GM12892 (cell line): Measurements from ENCODE around the gene PRR23E.

ENCODE experiments used
- DNase-seq: peaks from one replicate; pipeline ENCODE4 v3.0.0; 2011; ENCODE audit not compliant: insufficient read length
- FAIRE-seq: peaks from 2 replicates; lab custom pipeline; 2011; peaks lifted over from hg19 to GRCh38; lab: Jason Lieb, UNC
- POLR2A ChIP-seq: IDR thresholded peaks from 2 replicates; pipeline ENCODE4 v1.6.1; 2011; ENCODE audit warnings: low read depth, low read length, control low read depth
- POLR2AphosphoS5 ChIP-seq: IDR thresholded peaks from 2 replicates; pipeline ENCODE4 v1.6.1; 2011; ENCODE audit warnings: low read depth, low read length, control low read depth
- TAF1 ChIP-seq: IDR thresholded peaks from 2 replicates; pipeline ENCODE4 v1.6.1; 2011; ENCODE audit warnings: low read depth, mild to moderate bottlenecking, control low read depth, low read length, borderline replicate concordance

The PRR23E gene

DNA sequence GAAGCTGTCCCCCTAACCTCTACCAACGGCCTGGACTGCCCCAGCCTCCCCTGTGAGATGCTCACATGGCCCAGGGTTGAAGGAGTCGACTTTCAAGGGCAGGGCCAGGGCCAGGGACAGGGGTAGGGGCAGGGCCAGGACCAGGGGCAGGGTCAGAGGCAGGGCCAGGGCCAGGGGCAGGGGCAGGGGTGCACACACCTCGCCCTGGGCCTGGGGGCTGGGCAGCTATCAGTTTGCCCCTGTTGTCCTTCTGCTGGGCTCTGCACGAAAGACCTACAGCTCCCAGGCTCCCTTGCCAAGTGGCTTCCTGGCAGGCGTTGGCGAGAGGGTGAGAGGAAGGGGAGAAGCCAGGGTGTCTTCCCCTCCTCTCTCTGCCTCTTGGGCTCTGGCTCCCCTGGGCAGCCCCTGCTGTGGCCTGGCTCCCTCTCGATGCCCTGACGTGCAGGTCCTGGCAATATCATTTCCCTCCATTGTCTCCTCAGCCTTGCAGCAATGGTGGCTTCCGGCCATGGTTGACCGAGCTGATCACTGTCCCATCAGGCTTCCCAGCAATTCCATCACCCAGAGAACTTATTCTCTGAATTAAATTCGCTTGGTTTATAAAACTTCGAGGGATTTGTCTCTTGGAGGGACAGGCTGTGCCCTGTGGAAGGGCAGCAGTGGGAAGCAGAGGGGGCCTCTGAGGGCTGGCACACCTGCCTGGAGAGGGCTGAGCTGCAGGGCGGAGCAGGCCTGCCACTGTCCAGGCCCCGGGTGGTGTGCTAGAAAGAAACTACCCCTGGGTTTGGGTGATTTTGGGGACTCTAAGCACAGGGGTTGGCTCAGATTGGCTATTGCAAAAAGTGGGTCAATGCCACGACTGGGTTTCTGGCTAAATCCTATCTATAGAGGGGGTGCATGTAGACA lies 13.9 kb downstream of the PRR23E start:
- FAIRE-seq (no peak), DNase-seq (no peak)
- TF ChIP-seq POLR2AphosphoS5 (no peak), POLR2A (no peak), TAF1 (no peak)

DNA sequence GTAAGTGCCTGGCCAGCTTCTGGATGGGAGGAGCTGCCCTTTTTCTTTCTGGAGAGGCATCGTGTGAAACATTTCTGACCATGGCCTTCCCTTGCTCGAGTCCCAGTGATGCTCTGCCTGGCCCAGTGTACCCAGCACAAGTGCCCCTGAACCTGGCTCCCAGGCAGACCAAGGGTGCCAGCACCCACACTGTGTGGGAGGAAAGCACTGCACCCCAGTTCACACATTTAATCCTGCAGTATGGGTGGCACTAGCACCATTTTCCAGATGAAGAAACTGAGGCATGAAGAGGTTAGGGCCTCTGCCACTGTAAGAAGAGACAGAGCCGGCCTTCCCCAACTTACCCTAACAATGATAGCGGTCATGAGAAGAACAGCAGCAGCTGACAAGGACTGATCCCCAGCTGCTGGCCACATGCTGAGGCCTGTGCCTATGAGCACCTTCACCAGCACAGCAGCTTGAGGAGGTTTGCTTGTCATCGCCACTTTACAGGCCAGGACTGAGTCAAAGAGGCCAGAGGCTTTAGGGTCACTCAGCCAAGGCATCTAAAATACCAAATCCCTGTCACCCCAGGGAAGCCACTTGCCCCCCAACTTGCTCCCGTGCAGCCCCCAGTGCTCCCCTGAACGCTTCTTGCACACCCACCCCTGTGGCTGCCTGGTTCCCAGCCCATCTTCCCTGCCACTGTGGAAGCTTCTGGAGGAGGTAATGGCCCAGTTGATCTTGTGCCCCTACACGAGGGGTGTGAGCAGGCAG lies 15.0 kb downstream of the PRR23E start:
- FAIRE-seq (no peak), DNase-seq (no peak)
- TF ChIP-seq TAF1 (no peak), POLR2AphosphoS5 (no peak), POLR2A (no peak)

DNA sequence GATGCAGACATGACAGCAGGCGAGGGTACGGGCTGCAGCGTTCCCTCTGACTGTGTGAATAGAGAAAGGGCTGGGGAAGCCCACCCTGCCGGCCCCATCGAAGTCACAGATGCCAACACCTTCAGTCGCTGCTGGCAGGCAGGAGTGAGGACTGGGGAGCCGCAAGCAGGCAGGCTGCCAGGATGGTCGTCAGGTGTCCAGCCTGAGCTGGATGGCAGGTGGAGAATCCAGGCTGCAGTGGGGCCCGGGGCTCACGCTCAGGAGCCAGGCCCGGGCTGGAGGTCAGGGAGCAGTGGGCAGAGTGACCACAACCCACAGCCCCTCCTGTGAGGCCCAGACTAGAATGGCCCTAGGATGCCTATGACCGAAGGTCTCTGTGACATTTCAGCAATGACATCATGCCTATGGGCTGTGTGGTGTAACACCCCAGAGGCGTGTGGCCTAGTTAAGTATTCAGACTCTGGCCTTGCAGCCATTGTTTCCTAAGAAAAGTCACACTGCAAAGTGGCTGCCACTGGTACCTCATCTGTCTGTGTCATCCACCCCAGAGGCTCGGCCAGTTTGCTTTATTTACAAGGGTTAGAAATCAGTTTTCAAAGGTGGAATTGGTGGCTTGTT lies 15.7 kb downstream of the PRR23E start:
- DNase-seq = no peak
- no peak for FAIRE-seq

DNA sequence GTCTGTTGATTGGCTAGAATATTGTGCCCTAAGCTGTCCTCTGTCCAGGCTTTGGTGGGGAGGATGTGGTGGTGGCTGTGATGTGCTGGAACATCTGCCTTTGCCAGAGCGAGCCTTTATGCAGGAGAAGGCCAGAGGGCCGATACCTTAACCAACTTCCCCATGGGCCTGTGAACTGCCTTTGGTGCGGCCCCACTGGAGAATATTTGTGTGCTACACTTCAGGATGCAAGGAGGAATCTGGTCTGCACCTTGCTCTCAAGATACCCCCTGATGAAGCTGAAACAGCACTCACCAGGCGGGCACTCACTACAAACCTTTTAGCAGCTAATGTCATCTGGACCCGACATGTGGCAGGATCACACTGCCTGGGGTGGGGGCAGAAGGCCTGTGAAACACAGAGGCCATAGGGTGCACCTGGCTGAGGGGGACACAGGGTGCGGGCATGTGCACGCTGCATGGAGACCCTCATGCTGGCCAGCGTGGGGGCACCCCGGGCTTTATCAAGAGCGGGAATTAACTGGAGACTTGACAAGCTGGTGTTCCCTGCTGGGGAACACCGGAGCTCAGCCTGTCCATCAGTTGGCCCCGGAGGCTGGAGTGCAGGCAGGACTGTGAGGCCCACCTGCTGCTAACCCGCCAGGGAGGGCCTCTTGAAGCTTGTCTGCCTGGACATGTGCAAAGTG lies 16.4 kb downstream of the PRR23E start:
- DNase-seq (no peak), FAIRE-seq (no peak)
- TF ChIP-seq TAF1 = no peak
- TF ChIP-seq POLR2A = no peak
- TF ChIP-seq POLR2AphosphoS5 = no peak

More for the DNA sequence above, 15.7 kb downstream of the PRR23E start:
- TF ChIP-seq POLR2A (no peak), POLR2AphosphoS5 (no peak), TAF1 (no peak)

DNA sequence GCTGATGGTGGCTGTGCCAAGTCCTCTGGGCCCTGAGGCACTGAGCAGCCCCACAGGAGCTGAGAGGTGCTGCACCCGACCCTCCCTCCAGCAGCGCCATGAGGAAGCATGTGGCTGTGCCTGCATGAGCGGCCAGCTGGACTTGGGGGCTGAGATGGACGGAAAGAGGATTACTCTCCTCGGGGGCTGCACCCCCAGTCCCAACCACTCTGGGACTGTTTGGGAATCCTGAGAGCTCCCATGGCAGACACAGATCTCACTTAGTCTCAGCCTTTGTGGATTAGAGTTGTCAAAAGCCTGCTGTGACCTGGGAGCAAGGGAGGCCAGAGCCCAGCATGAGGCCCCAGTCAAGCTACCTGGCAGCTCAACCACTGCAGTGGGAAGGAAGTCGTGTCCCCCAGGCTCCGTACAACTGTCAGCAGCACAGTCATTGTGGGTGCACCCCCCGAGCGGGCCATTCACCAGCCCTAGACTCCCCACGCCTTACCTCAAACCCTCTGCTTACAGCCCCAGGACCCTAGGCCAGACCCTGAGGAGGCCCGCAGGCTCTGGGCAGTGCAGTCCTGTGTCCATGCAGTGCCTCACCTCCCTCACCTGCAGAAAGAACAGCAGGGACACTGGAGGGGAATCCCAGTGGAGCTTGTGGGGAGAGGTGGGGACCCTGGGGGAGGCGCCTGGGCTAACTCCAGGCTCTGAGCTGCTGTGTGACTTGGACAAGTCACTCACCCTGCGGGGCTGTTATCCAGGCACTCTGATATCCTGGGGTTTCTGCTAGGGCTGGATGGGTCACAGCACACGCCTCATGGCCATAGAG lies 17.1 kb downstream of the PRR23E start:
- DNase-seq (no peak), FAIRE-seq (no peak)
- no peak for TF ChIP-seq TAF1
- no peak for TF ChIP-seq POLR2A
- no peak for TF ChIP-seq POLR2AphosphoS5

DNA sequence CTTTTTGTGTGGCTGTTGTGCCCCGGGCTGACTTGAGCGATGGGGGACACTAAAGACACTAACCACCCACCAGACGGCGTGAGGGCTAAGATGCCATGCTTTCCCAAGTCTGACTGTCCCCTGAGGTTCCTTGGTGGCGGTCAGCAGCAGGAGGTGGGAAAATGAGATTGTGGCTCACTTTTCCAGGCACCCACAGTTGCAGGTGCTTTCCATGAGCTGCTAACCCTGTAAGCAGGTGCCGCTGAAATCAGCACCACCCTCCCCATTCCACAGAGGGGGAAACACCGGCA lies 17.7 kb downstream of the PRR23E start:
- DNase-seq (no peak), FAIRE-seq (no peak)
- no peak for TF ChIP-seq POLR2A
- TF ChIP-seq TAF1 = no peak
- no peak for TF ChIP-seq POLR2AphosphoS5

DNA sequence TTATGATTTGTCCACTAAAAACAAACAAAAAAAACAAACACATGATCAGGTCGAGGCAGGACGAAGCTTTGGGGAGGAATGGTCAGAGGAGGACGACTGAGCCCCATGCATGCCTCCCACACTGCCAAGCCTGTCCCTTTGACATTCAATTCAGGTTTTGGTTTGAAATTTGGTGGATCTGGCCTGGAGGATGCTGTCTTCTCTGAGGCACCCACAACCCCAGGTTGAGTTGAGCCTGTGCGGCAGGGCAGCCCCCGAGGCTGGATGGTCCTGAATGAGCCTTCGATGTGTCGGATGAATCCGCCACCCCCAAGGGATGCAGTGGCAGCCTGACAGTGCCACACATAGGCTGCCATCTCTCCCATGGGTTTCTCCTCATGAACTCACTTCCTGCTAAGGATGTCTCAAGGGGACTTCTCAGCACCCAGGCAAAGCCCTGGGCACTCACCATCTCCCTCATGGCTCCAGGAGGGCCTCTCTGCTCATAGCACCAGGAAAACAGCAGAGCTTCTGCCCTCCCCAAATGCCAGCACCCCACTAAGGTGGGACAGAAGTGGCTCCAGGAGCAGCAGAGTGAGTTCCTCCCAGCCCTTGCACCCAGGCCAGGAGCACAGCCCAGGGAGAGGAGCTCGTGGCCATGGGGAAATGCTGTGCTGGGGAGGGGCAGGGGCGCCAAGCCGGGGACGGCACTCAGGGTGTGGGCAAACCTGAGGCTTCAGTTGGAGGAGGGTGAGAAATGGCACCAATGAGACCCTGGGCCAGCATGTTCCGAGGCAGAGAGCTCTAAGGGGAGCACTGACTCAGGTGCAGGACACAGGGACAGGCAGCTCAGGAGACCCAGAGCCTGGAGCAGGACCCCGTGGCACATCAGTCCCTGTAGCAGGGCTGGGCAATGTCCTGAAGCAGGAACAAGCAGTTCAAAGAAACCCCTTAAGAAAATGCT lies 18.5 kb downstream of the PRR23E start:
- DNase-seq (no peak), FAIRE-seq (no peak)
- TF ChIP-seq TAF1 (no peak), POLR2A (no peak), POLR2AphosphoS5 (no peak)

DNA sequence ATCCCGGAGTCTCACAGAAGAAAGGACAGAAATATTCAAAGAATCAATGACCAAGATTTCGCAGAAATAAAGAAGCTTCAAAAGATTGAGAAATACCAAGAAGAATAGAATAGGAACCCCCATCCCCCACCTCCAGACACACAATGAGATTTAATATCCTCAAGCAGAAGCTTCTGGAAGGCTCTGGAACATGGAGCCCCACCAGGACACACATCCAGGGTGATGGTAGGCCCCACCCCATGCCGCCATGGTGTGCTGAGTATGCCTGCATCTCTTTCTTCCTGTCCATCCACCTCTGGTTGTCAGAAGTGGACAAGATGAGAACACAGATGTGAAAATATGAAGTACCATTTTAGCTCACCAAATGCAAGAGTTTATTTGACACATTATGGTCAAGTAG lies 19.3 kb downstream of the PRR23E start:
- DNase-seq (no peak), FAIRE-seq (no peak)
- TF ChIP-seq POLR2AphosphoS5 (no peak), TAF1 (no peak), POLR2A (no peak)

DNA sequence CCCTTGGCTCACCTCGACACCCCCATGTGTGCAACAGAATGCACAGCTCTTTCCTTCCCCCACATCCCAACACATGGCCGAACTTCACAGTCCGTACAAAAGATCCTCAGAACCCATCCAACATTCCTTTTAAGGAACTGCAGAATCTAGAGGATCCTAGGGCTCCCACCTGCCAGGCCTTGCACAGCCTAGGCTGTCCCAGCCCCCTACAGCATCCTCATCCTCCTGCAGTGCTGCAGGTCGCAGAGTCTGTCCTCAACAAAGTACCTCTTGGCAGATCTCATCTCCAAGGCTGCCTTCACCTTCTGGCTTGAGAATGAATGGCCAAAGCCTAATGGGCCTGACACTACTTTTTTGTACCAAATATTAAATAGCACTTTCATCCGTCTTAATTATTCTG lies 19.8 kb downstream of the PRR23E start:
- TF ChIP-seq POLR2A (no peak), TAF1 (no peak), POLR2AphosphoS5 (no peak)
- no peak for DNase-seq
- no peak for FAIRE-seq

DNA sequence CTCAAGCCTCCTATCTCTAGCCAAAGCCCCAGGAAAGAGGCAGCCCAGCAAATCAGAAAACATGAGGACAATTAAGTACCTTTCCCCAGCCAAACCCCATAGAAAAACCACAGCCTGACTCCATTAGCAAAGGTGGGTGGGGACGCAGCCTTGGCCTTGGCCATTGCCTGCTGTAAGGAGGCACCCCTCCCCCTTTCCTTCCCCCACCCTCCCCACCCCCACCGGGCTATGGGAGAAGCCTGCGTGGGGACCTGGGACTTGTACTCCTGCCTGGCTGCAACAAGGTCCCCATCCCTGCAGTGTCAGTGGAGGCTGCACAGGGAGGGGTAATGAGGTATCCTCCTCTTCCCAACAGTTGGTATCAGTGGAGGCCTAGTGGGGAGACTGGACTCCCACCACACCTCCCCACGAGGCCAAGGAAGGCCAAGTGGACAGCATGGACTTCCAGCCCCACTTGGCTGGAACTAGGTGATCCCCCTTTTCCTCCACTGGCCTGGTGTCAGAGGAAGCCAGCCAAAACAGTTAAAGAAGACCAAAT lies 20.5 kb downstream of the PRR23E start:
- TF ChIP-seq POLR2A (no peak), TAF1 (no peak), POLR2AphosphoS5 (no peak)
- DNase-seq (no peak), FAIRE-seq (no peak)
